ENCODE measurements around the gene KCNK16. TPM values are rescaled to one million over a fixed set of nuclear protein-coding genes. Genes with fewer than 3 reads are reported as not detected.

Gene KCNK16
- total and polyA plus RNA-seq, 2 of the 4 experiments (the other 2 are of a cell fraction), result not detected

- TF ChIP-seq, protein P1, sequence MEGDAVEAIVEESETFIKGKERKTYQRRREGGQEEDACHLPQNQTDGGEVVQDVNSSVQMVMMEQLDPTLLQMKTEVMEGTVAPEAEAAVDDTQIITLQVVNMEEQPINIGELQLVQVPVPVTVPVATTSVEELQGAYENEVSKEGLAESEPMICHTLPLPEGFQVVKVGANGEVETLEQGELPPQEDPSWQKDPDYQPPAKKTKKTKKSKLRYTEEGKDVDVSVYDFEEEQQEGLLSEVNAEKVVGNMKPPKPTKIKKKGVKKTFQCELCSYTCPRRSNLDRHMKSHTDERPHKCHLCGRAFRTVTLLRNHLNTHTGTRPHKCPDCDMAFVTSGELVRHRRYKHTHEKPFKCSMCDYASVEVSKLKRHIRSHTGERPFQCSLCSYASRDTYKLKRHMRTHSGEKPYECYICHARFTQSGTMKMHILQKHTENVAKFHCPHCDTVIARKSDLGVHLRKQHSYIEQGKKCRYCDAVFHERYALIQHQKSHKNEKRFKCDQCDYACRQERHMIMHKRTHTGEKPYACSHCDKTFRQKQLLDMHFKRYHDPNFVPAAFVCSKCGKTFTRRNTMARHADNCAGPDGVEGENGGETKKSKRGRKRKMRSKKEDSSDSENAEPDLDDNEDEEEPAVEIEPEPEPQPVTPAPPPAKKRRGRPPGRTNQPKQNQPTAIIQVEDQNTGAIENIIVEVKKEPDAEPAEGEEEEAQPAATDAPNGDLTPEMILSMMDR (conservative IDR thresholded peaks at IDR 0.05; ENCODE audit: low read depth, low read length), result no peak
- TF ChIP-seq NFE2L2 (IDR thresholded peaks at IDR 0.05; ENCODE audit: low read depth, low read length), result no peak
- no peak for TF ChIP-seq BHLHE40 (IDR thresholded peaks at IDR 0.05; ENCODE audit: low read depth, low read length)
- no peak for TF ChIP-seq ELK1 (IDR thresholded peaks at IDR 0.05; ENCODE audit: borderline replicate concordance, low read depth, low read length)
- TF ChIP-seq MXI1 (IDR thresholded peaks at IDR 0.05; ENCODE audit: borderline replicate concordance, low read depth, low read length), result no peak
- TF ChIP-seq CHD1 (IDR thresholded peaks at IDR 0.05; ENCODE audit: low read depth, low read length), result no peak
- TF ChIP-seq MAFK (IDR thresholded peaks at IDR 0.05; ENCODE audit: low read depth, low read length), result no peak
- DNase-seq (no peak), ATAC-seq (ENCODE audit: low read depth) (no peak)
- Histone ChIP-seq H4K8ac (ENCODE audit: low read depth in 2 of 2, low read length in 2 of 2) (no peak overlapping the region), H4K20me1 (ENCODE audit: insufficient read depth, low read length) (no peaks in the 10 kb centered on the region), H3K56ac (ENCODE audit: extremely low read depth, insufficient read depth, low read length) (no peak overlapping the region), H3K4me2 (ENCODE audit: low read depth, low read length) (no peak overlapping the region), H4K91ac (ENCODE audit: insufficient read depth, low read depth, low read length) (no peak overlapping the region), H3K79me1 (ENCODE audit: low read depth in 1 of 2, low read length in 2 of 2) (no peaks in the 10 kb centered on the region), H3K9me3 (ENCODE audit: control insufficient read depth, insufficient read depth, low read length) (no peaks in the 10 kb centered on the region), H2BK5ac (ENCODE audit: low read depth, low read length, poor library complexity, severe bottlenecking) (no peak overlapping the region), H4K5ac (ENCODE audit: low read depth, low read length) (no peak overlapping the region), H2BK120ac (ENCODE audit: low read depth, low read length) (no peak overlapping the region), H2BK20ac (ENCODE audit: low read depth, low read length) (no peak overlapping the region), H3K18ac (ENCODE audit: low read depth, low read length) (no peak overlapping the region), H3K27me3 (ENCODE audit: control insufficient read depth, insufficient read depth, low read length) (no peaks in the 10 kb centered on the region), H3K4me1 (ENCODE audit: control insufficient read depth, insufficient read depth, low read length) (no peaks in the 10 kb centered on the region), H3K9ac (ENCODE audit: low read depth, low read length) (no peak overlapping the region), H3K23ac (ENCODE audit: low read depth, low read length) (no peak overlapping the region), H2BK15ac (ENCODE audit: low read depth, low read length) (no peak overlapping the region), H3K4me3 (ENCODE audit: insufficient read depth, low read depth, low read length) (no peak overlapping the region), H3K14ac (replicated peaks; ENCODE audit: low read depth, low read length) (no peak overlapping the region), H3K36me3 (ENCODE audit: control insufficient read depth, insufficient read depth, low read length) (no peaks in the 10 kb centered on the region), H2AK9ac (replicated peaks; ENCODE audit: low read depth, low read length, poor library complexity) (no peak overlapping the region), H2AFZ (replicated peaks; ENCODE audit: low read length, poor library complexity) (no peak overlapping the region), H2AK5ac (ENCODE audit: low read depth, low read length) (no peak overlapping the region), H3K9me1 (ENCODE audit: insufficient read depth, low read length) (no peaks in the 10 kb centered on the region), H3K4ac (ENCODE audit: low read depth, low read length) (no peak overlapping the region), H3K27ac (ENCODE audit: insufficient read depth, low read length) (no peak overlapping the region)
- no TSS peak for BruUV-seq (replicated peaks)
- WGBS, 2 experiments (ENCODE audit: extremely low coverage in 2 of 2, insufficient read length in 1 of 2), result no CpG with 5 or more reads among the region's 3 CpGs
- CTCF ChIA-PET, result no interaction called here
- intact Hi-C loops (cut with micrococcal nuclease) (no loop called here), dilution Hi-C loops (cut with HindIII; ENCODE audit: low sequenced_read_pairs, unreplicated experiment) (no loop called here), in situ Hi-C loops (cut with MboI; ENCODE audit: low sequenced_read_pairs) (no loop called here)
- POLR2A ChIA-PET (ENCODE audit: unreplicated experiment), result no interaction called here
Measured at GRCh38 chr6:39268721-39269120, 53.8 kb downstream of the KCNK16 start.

Data from IMR-90 (cell line).